Activated CD4-positive, alpha-beta T cell treated with anti-CD3 and anti-CD28 coated beads for 24 hours (primary cell): ENCODE results near the gene RCBTB1.
"Not testable (repeated sequence)": the region's sequence is repeated elsewhere in the genome, so short reads cannot be mapped to it uniquely, and the experiment has no call there.

Experiments
- DNase-seq, 2 donors: peaks; one replicate each; pipeline ENCODE4 v3.0.0-alpha.2; 2020; ENCODE audit warnings: low read depth in 2 of 2

The RCBTB1 gene

DNA sequence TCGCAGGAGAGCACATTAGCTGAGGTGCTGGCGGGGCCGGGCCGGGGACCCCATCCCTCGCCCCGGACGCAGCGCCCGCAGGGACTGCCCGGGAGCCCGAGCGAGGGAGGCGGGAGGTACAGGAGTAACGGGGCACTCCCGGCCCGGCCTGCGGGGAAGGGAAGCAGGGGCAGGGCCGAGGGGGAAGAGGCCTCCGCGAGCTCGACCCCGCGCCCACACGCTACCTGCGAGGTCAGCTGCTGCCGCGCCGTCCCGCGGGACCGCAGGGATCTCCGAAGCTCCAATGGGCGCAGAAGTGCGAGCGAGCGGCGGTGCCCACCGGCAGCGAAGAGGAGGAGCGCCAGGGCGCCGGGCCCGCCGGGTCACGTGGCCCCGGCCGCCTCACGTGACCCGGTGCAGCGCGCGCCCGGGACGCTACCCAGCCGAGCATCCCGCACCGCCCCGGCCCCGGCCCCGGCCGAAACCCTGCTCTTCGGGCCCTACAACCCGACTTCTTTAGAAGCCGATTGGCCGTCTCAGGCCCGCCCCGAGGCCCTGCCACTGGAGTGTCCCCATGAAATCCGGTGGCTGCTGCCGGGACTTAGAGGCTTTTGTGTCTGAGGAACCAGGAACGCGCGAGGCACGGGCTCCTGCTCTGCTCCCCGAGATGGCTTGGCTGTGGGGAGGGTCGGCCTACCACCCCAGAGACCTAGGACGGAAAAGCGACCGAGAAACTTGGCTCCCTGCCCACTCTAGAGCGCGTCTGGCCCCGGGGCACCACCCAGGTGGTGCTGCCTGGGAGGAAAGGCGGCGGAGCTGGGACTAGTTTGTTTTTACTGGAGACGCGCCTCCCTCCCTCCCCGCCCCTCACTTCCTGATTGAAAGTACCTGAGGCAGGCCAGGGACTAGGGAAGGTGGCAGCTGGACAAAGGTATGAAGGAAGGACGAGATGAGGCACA is at the start of gene RCBTB1:
Gene RCBTB1 (minus strand): TSS at position 339 of the 938 bp plus-strand sequence. CDS start 18,279 bp downstream, outside the sequence.
- peak; percentile 49 to 55 for DNase-seq

DNA sequence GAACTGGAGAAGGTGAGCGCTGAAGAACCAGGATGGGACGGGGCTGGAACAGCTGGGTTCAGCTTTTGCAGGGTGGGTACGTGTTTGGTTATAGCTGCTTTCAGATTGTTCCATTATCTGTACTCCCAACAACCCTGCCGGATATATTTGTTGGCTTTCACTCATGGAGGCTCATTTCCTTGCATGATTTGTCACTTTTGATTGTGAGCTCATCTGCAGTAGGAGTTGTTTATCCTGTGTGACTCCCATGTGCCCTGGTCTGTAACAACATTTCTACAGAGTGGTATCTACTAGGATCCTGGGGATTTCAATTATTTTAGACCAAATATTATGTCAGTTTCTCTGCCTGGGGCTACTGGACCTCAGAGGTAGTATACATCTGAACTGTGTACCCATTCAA is 48.4 kb upstream of the RCBTB1 start:
- no peak for DNase-seq

DNA sequence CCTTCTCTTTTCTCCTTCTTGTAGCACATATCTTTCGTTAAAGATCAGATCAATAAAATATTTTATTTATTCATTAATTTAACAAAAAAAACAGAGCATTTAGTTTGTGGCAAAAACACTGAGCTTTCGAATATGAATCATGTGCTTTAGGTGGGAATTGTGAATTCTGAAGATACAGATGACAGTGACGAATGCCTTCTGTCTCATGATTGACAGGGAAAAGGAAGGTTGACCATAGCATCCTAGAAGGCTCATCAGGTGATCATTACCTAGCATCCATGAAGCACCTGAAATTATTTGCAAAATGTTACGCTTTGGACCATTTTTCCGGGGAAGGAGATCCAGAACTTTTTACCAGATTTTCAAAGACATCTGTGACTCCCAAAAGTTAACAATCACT is 46.8 kb upstream of the RCBTB1 start:
- DNase-seq: no peak

DNA sequence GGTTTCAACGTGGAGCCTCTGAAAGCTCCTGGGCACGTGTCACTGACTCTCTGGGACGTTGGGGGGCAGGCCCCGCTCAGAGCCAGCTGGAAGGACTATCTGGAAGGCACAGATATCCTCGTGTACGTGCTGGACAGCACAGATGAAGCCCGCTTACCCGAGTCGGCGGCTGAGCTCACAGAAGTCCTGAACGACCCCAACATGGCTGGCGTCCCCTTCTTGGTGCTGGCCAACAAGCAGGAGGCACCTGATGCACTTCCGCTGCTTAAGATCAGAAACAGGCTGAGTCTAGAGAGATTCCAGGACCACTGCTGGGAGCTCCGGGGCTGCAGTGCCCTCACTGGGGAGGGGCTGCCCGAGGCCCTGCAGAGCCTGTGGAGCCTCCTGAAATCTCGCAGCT is 45.2 kb upstream of the RCBTB1 start:
- DNase-seq: no peak

DNA sequence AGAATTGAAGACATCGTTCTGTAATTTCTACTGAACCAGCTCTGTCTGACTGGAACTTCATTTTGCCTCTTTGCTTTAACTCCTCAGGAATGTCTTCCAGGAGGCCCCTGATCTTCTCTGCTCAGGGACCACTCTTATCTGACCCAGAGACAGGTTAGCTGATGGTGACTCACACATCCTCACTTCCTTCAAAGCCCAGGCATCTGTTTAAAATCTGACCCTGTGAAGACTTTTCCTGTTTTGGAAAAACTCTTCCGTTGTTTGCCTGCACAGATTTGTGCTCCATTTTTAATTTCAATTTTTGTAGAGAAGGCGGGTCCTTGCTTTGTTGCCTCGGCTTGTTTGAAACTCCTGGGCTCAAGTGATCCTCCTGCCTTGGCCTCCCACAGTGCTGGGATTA is 44.6 kb upstream of the RCBTB1 start:
- no peak for DNase-seq

DNA sequence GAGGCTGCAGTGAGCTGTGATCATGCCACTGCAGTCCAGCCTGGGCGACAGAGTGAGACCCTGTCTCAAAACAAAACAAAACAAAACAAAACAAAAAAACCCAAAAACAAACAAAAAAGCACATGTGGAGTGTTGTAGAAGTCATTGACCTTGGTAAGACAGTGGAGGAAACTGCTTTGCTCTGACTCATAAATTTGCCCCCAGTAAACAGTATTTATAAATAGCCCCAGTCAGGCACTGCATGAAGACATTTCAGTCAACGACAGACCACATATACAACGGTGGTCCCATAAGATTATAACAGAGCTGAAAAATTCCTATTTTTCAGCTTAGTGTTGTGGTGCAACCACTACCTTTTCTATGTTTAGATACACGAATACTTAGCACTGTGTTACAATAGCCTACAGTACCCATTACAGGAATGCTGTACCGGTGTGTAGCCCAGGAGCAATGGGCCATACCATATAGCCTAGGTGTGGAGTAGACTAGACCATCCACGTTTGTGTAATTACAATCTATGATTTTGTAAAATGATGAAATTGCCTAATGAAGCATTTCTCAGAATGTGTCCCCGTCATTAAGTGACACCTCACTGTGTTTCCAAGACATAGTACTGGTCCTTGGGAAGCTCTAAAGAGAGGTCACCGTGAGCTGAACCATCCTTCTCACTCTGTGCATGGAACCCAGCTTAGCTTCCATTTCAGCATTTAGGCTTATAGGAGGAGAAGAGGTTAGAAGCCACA is 44.0 kb upstream of the RCBTB1 start:
- DNase-seq: no peak

DNA sequence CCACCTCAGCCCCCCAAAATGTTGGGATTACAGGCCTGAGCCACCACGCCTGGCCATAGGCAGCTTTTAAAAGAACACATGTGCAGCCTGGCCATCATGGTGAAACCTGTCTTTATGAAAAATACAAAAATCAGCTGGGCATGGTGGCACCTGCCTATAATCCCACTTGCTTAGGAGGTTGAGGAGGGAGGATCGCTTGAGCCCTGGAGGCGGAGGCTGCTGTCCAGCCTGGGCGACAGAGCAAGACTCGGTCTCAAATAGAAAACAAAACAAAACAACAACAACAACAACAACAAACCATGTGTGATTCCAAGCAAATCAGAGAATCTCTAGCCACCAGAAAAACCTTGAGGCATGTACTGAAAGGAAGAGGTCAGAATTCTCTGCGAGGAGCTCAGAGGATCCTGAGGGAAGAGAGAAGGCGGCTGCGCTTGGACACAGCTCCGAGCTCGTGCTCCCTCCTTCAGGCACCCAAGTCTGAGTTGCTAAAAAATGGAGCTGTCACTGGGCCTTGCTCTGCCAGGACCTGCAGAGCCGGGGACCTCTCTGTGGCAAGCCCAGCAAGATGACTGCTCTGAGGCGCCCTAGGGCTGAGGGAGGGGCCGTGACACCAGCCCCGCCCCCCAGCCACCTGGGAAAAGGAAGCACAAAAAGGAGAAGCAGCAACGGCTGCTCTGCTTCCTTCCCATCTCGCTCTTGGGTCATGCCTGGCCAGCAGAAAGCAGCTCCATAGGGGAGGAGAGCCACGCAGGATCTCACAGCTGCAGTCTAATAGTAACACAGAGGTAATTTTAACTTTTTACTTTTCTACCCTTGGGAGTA is 42.7 kb upstream of the RCBTB1 start, which contains the start of gene ARL11:
Gene ARL11 (plus strand): TSS at position 677 of the 822 bp plus-strand sequence. CDS start 1,941 bp downstream, outside the sequence.
- DNase-seq: peak; percentile 41 to 51

DNA sequence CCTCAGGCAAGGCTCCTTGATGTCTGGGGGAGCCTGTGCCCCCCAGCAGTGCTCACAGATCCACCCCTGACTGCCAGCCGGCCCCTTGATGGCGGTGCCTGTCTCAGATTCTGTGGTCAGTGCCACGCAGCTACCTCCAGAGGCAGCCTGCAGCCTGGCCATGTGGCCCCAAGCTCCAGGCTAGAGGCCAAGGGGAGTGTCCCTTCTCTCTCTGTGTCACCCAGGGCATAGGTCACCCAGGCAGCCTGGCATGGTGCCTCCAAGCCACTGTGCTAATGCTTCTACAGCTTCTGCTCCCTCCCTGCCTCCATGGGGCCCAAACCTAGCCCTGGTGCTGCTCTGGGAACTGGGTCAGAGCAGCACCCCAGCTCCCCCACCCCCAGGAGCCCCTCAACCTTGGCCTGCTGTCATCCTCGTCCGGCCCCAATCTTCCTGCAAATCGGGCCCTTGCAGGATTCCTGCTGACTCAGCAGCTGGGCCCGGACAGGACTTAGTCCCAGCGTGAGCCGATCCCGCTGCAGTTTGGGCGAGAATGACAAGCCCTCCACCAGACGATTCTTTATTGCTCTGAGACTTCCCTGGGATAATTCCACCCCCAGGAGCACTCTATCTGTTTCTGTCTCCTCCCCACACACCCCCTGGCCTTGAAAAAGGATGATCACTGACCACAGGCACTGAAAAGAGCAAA is 40.2 kb upstream of the RCBTB1 start:
- no peak for DNase-seq

DNA sequence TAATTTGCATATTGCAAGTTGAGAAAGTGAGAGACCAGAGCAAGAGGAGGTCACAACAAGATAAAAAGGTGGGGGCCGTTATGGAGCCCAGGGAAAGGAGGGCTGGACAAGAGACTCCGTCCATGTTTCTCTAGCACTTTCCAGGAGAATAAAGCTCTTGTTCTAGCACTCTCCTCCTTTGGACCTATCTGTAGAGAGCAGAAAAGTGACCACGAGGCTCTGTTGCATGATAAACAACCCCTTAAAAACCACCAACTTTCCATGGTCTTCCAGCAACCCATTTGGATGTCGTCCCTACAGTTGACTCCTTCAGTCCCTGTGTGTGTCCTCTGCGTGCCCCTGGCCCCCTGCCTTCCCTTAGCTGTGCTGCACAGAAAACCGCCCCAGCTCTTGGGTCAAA is 38.9 kb upstream of the RCBTB1 start:
- DNase-seq: no peak

DNA sequence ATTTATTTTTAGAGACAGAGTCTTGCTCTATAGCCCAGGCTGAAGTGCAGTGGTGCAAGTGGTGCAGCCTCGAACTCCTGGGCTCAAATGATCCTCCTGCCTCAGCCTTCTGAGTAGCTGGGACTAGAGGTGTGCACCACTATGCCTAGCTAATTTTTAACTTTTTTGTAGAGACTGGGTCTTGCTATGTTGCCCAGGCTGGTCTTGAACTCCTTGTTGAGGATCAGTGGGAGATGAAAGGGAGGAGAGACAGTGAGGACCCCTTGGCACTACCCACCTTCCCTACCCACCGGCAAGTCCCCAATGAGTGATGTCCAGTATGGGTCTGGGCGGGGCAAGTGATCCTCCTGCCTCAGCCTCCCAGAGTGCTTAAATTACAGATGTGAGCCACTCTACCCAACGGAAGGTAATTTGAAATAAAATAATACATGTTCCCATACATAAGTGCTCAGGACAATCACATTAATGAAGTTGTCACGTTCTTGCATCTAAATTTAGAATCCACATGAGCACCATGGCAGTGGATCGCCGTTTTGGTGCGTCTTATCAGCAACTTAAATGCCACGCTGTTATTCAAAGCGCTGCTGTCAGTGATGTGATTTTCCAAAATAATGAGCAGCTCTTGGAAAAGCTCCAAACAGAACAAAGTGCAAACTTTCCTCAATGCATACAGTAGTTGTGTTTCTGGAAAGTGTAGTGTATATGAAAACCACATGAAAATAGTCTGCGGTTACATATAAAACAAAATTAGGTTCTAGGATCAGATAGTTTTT is 37.0 kb upstream of the RCBTB1 start:
- DNase-seq: no peak

DNA sequence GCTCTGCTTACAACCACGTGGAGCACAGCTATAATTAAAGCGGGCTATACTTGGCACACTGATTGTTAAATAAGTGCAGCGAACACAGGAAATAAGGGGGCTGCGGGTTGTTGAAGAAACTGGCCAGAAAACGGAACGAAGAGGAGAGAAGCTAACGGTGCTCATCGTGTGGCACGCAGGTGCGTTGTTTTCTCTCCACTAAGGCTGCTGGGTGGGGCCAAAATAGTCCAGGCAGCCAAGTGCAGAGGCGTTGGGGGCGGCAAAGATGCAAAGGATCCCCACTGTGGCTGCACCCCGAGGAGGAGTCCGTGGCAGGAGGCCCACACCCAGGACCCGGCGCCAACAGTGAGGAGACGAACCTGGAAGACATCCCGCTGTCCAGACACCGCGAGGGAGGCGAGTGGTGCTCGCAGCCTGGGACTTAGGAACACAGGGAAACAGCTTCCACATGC is 34.8 kb upstream of the RCBTB1 start:
- no peak for DNase-seq

DNA sequence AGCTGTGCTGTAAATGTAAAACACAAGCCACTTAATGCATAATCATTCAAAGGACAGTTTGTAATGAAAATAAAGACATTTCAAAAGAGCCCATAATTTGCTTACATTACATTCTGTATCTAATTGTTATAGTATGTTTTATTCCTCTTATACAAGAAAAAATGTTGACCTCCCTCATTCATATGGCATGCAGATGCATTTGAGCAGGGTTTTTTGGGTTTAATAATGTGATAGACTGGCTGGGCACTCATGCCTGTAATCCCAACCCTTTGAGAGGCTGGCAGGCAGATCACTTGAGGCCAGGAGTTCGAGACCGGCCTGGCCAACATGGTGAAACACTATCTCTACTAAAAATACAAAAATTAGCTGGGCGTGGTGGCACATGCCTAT is 31.3 kb upstream of the RCBTB1 start:
- DNase-seq: no peak

DNA sequence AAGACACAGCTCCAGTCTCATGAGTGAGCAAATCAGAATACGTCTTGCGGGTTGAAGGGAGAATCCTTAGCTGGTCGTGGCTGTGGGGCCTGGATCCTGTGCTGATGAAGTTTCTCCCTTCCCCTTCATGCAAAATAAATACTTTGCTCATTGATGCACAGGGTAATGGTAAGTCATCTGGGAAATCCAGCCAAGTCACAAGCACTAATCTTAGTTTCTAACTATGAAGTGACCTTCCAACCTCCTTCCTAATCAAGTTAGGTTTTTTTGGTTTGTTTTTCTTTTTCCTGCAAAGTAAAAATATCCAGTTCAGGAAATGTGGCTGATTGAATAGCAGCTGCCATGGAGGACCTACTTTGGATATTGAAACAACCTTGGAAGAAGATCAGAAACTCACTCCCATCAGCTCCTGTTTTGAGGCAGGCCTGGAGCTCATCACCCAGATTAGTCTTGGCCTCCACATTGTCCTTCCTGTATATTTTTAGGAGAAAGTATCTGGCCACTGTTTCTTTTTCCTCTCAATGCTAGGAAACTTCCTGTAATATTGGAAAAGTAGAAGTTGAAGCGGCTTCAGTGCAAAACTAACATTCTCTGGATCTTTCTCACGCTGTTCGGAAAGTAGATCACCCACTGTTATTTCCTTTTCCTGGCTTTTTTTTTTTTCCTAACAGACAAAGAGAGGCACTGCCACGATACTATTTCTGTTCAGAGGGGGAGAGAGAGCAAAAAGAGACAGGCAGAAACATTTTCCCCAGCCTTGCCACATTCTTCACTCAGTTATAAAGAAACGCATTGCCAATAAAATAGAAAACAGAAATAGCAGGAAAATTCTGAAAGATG is 30.7 kb upstream of the RCBTB1 start:
- no peak for DNase-seq

DNA sequence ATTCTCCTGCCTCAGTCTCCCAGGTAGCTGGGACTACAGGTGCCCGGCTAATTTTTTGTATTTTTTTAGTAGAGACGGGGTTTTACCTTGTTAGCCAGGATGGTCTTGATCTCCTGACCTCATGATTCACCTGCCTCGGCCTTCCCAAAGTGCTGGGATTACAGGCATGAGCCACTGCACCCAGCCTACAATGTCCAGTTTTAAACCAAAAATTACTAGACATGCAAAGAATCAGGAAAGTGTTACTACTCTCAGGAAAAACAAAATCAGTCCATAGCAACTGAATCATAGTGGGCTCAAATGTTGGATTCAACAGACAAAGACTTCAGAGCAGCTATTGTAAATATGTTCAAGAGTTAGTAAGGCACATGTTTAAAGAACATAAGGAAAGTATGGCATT is 26.7 kb upstream of the RCBTB1 start:
- DNase-seq: not testable (repeated sequence)

DNA sequence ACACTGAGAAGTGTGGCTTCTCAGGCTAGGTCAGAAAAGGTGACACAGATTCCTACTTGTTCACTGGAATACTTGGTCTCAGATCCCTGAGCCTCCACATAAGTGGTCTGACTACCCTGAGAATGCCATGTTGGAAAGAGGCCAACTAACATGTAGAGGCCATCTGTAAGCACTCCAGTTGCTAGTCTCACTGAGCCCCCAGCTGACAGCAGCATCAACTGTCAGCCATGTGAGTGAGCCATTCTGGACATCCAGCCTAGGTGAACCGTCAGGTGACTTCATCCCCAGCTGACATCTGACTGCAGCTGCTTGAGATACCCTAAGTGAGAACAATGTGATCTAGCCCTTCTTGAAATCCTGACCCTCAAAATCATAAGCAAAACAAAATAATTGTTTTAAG is 24.8 kb upstream of the RCBTB1 start:
- no peak for DNase-seq

DNA sequence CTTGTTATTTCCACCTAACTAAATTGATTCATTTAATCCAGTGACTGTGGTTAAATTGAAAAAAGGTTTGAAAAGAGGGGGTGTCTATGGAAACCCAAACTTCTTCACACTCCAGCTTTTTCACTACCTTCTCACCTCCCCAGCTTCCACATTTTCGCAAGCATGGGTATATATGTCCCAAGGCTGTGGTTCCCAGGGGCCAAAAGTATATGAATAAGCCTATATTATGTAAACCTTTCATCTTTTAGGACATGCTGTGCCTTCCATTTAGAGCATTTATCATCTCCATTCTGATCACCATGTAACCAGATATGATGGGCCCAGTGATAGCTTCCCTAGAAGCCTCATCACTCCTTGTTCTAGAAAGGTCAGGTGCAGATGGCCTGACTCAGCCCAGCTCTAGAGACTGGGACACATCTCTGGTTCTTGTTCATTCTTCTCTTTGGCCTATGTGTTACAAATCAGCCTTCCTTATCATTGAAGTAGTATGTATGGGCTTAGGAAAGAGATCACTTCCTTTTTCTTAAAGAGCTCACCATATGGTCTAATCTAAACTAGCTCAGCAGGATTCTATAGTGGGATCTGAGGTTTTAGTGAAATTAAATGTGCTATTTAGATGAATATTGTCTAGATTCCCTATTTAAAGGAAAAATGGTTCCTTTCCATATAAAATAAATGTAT is 23.4 kb upstream of the RCBTB1 start:
- no peak for DNase-seq

DNA sequence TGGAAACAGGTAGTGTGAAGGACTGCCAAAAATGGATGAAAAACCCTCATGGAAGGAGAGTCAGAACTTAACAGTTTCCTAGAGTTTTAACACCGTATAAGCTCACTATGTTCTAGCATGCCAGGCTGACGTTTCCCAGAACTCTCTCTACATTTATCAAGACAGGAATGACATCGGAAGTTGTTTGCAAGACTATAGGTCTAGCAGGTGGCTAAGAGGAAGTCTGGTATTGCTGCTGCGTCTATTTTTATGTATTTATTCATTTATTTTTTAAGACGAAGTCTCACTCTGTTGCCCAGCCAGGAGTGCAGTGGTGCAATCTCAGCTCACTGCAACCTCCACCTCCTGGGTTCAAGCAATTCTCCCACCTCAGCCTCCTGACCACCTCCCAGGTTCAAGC is 22.4 kb upstream of the RCBTB1 start:
- no peak for DNase-seq

DNA sequence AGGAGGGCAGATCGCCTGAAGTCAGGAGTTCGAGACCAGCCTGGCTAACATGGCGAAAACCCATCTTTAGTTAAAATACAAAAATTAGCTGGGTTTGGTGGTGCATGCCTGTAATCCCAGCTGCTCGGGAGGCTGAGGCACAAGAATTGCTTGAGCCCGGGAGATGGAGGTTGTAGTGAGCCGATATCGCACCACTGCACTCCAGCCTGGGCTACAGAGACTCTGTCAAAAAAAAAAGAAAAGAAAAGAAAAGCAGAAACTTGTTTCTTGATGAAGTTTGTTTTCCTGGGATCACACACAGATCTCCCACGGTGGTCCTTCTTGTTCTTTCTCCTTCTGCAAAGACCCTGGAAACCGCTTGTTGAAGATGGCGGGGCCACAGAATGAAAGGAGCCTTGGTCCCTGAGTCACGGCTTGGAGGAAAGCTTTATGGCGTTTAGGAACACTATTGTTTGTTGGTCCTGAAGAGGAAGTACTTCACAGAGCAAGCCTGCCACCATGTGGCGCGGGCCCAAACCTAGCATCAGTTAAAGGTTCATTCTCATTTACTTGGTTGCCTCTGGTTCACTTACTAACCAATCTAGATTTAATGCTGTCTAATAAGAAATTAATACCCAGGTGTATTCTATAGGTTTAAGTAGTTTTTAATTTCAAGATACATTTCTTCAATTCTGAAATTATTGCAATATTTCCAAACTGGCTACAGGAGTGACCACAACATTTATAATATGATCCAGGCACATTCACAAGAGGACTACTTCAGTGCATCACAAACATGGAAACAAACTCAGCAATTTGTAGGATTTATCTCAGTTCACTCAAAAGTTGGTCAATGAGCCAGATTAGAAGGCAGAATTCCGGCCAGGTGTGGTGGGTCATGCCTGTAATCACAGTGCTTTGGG is 21.6 kb upstream of the RCBTB1 start:
- DNase-seq: peak; percentile 63 to 69
